Inferior parietal cortex (tissue), 1 donor: ENCODE measurements around the gene OXSR1.

Experiments
- DNase-seq: peaks from one replicate; pipeline ENCODE4 v3.0.0-alpha.2; 2016; ENCODE audit errors: extremely low spot score

The OXSR1 gene

DNA sequence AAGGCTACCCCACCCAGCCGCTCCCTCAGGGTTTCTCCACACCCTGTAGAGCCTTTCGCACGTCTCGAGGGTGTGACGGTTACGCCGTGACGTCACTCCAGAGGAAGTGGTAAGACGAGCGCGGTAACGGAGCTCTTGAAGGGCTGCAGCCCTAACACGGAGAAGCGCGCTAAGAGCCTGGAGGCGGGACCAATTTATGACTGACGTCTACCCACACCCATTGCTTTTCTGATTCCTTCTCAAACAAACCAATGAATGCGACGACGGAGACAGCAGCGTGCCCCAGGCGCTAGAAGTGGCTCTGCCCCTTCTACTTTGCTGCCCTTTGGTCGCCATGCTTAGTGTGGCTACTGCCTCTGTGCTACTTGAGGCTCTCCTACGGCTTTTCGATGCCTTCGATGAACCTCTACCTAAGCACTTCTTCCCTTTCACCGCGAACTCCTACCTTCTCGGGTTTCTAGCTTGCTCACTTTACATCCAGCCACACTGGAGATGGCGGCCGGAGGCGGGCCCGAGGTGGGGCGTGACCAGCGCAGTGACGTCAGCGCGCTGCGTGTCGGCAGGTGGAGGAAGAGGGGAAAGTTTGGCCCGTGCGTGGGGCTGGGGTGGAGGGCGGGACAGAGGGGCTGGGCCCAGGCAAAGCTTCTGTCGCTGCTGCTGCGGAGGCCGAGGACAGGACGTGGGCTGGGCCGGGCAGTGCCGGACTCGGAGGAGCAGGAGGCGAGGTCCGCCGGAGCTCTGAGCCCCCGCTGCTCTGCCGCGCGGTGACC, at the start of gene OXSR1:
Gene OXSR1, plus strand, starts transcription at position 586 of the 770 bp plus-strand sequence. CDS start 340 bp downstream, outside the sequence.
- peak; percentile 99 for DNase-seq

DNA sequence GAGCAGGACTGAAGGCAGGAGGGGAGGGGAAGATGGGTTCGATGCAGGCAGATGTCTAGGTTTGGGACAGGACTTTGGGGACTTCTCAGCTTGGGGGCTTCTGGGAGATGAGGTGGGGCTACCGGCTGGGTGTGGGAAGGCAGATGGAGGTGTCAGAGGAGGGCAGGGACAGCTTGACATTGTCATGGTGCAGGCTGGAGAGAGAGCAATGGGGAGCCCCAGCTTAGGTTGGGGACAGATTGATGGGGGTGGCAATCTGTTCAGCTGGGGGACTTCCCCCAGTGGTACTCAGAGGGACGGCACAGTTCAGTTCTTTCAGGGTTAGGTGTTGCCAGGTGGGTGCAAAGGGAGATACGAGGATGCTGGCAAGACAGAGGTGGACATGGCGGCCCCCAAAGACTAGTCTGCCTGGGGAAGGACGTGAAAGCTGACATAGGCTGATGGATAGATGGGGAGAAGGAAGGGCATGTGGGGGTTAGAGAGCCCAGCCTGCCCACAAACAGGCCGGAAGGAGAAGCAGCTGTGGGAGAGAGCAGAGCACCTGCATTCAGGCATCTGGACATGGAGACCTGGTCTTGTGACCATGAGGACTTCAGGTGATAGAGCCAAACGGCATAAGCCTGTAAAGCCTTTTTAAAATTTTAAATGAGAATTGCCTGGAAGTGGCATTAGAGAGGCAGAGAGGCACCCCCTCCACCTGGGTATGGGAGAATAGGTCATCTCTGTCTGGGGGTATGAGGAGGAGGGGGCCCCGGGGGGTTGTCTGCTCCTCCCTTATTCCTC, 49.5 kb upstream of the OXSR1 start:
- DNase-seq = no peak

DNA sequence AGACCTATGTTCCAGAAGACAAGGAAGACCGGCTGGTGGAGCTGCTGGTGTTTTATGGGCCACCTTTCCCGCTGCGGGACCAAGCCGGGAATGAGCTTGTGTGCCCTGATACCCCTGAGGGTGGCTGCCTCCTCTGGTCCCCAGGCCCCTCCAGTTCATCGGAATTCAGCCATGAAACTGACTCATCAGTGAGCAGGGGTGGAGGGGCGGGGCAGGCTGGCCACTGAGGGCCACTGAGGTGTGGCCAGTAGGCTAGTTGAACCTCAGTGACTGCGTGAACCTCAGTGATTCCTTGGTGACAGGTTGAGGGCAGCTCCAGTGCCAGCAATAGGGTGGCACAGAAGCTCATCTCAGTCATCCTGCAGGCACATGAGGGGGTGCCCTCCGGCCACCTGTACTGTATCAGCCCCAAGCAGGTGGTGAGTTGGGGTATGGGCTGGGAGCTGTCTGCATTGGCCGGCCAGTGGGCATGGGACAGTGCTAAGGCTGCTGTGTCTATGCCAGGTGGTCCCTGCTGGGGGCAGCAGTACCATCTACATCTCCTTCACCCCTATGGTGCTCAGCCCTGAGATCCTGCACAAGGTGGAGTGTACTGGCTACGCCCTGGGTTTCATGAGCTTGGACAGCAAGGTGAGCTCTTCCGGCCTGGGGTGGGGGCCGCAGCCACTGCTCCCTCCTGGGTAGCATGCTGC, 48.7 kb upstream of the OXSR1 start:
- no peak for DNase-seq

DNA sequence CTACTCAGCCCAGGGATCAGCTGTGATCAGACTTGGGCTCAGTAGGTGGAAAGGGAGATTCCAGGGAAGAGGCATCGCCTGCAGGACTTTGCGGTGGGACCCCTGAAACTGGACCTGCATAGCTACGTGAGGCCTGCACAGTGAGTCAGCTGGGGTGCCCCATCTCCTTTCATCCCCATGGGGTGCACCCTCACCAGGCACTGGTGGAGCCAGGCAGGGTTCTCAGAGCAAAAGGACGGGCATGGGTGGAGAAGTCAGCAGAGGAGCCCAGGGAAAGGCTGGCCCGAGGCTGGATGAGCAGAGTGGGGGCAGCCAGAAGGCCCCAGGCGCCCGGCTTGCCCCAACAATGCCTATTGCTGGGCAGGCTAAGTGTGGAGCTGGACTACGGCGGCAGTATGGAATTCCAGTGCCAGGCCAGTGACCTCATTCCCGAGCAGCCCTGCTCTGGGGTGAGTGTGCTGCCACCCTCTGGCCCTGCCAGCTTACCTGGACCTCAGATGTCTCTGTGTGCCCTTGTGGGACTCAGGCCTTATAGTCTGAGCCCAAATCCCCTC, 48.1 kb upstream of the OXSR1 start:
- DNase-seq = no peak

DNA sequence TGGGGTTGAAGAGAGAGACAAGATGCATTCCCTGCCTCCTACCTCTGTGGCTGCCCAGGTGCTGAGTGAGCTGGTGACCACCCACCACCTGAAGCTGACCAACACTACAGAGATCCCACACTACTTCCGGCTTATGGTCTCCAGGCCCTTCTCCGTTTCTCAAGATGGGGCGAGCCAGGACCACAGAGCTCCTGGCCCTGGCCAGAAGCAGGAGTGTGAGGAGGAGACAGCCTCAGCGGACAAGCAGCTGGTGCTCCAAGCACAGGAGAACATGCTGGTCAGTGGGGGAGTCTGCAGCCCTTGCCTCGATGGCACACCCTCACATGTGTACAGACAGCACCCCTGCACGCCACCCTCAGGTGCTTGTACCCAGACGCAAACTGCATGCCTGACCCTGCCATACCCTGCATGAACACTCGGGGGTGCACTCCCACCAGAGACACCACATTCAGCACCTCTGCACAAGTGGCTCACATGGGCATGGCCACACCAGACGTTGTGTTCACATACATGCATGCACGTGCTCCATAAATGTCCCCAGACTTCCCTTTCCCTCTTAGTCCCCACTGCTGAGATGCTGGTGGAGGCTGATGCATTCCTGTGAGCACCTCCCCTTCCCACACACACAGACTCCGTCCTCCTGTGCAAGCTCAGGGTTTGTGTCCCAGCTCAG, 47.5 kb upstream of the OXSR1 start:
- peak; percentile 48 for DNase-seq

DNA sequence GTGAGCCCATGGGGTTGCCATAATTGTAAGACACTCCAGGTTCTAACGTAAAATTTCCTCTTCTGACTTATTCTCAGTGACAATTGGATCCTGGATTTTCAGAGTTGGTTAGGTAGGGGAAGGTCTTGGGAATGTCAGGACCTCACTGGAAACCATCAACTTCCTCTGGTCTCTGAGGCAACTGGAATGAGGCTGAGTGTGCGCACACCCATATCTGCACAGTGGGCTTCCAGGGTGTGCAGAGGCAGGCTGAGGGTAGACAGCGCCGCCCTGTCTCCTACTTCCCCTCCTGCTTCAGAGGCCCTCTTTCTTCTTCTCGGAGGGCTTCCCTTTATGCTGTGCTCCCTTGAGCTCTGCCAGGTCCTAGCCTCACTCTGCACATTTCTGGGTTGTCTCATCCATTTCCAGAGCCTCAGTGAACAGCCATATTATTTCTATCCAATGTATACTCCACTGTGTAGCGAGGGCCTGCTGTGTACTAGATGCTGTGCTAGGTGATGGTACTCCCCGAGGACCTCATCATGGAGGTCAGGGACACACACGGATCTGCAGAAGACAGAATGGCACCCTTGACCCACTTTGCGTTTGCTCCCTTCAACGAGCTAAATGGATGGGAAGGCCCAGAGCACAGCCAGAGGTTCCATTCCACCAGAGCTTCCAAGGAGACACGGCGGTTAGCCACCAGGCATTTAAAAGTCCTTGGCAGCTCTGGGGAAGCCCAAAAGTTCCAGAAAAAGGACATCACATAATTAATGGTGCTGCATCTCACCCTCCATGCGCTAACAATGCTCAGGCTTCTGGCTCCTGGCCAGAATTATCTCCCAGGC, 46.7 kb upstream of the OXSR1 start:
- no peak for DNase-seq

DNA sequence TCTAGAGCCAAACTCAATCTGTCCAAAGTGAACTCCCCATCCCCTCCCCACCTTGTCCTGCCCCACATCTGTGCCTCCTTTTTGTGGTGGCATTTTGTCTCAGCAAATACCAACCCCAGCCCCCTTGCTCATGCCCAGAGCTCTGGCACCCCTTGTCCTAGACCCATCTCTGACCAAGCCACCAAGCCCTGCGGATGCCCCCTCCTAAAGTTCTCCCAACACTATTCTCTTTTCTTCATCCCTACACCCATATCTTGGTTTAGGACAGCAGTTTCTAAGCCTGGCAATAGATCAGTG, 46.1 kb upstream of the OXSR1 start:
- no peak for DNase-seq

DNA sequence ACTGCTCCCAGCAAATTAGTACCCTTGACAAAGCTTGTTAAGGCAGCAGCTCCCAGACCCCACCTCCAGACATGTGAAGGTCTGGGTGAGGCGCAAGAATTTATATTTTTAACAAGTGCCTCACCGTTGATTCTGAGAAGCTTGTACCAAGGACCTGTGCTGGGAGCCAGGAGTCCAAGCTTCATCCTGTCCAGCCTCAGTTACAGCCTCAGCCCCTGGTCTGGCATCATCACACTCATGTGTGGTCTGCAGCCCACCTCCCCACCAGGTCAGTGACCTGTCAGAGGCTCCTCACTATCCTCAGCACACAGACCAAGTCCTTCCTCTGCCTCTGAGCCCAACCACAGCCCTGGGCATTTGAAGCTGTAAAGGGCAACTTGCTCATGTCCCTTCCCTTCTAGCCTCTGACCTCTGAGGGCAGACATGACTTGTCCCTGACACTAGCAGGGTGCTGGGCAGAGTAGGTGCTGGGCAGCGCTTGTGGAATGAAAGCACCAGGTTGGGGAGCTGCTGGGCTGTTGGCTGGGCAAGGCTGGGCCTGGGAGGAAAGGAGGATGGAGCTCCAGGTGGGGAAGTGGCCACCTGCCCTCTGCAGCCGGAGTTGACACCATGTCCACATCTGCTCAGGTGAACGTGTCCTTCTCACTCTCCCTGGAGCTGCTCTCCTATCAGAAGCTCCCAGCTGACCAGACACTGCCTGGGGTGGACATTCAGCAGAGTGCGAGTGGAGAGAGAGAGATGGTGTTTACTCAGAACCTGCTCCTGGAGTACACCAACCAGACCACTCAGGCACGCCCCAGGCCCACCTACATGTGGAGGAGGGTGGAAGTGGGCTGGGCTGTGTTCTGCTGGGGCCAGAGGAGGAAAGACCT, 45.3 kb upstream of the OXSR1 start:
- no peak for DNase-seq

DNA sequence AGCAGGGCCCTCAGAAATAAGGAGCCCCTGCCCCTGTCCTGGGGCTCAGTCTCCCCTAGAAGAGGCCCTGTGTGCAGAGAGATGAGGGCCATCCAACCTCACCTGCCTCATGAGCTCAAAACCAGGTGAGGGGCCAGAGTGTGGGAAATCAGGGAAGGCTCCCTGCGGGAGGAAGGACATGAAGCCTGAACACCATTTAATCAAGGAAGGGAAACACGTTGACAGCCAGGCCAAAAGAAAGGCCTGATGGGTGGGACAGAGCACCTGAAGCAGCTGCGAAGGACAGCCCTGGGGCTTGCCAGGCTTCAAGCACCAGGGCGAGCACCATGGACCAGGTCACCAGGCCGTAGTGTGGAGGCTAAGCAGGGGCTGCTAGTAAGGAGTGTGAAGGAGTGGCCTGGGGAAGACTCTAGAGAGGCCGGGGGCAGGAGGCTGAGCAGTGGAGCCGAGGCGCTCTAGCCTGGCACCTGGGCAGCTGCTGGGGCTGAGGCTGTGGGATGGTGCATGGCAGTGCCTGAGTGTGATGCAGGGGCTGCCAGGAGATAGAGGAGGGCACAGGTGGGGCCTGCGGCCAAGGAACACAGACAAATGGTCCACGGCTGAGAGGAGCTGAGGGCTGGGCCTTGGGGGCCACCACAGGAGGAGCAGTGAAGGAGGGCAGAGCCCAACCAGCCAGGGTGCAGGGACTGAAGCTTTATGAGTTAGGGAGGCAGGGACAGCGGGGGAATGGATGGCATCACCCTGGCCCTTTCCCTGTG, 44.5 kb upstream of the OXSR1 start:
- DNase-seq = no peak

DNA sequence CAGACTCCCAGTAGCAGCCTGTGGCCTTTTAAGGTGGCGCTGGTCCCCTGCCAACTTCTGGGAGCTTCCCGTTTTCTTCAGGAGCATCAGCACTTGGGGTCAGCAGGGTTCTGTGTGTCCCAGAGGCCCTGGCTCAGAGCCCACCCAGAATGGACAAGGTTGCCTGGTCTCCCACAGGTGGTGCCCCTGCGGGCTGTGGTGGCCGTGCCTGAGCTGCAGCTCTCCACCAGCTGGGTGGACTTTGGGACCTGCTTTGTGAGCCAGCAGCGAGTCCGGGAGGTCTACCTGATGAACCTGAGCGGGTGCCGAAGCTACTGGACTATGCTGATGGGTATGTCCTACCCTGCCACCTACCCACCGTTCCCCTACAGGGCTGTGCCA, 43.9 kb upstream of the OXSR1 start:
- no peak for DNase-seq

DNA sequence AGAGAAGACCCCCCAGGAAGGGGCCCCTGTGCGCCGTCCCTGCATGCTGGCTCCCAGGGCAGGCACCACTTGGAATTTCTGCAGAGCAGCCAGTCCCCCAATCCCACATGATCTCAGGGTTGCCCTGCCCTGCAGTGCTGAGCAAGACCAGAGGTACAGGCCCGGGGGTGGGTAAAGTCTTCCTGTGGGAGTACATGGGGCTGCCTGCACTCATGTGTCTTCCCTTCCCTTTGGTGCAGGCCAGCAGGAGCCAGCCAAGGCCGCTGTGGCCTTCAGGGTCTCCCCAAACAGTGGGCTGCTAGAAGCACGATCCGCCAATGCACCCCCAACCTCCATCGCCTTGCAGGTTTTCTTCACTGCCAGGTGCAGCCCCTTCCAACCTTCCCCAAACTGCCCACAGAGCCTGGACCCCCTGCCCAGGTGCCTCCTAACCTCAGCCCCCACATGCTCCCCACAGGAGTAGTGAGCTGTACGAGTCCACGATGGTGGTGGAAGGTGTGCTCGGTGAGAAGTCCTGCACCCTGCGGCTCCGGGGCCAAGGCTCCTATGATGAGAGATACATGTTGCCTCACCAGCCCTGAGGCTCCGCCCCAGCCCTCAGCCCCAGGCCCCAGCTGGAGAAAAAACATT, 43.4 kb upstream of the OXSR1 start:
- no peak for DNase-seq

DNA sequence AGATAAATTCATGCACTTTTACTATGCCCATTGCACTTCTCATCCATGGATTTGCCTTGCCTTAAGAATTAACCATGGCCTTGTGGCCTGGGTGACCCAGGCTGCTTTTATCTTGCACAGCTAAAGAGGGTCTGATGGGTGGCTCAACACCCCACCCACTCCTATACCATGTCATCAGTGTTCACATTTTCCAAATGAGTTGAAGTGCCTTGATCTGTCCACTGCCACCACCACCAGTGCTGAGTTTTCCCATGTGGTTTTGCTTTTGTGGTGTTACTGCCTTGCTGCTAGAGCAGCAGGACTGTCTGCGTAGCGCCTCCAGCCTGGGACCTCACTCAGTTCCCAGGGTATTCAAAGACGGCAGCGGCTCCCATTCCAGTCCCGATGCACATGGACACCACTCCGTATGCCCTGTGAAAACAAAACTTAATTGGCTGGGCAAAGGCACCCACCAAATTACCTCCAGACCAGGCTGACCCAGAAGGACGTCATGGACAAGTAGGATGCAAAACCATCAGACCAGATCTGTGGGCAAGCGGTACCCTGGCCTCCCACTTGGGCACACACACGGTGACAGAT, 42.5 kb upstream of the OXSR1 start:
- DNase-seq = no peak

DNA sequence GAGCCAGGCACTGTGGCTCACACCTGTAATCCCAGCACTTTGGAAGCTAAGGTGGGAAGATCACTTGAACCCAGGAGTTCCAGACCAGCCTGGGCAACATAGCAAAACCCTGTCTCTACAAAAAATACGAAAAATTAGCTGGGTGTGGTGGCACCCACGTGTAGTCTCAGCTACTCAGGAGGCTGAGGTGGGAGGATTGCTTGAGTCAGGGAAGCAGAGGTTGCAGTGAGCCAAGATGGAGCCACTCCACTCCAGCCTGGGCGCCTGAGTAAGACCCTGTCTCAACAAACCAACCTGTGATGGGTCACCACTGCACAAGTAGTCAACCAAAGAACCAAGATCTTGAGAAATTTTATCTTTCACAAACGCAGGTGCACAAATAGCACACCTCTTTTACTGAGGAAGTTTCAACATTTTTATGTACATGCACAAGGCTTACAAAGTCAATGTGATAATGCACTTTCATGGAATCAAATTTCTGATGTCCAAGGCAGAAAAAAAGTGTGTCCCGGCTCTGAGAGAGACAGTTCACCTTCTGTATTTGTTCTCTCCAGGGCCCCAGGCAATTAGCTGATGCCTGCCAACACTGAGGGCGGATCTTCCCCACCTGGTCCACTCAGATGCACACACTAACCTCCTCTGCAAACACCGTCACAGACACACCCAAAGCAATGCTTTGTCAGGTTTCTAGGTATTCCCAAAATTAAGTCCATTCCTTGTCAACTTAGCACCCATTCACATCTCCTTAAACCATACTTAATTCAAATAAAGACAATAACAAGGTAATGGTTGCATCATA, 40.8 kb upstream of the OXSR1 start:
- no peak for DNase-seq

DNA sequence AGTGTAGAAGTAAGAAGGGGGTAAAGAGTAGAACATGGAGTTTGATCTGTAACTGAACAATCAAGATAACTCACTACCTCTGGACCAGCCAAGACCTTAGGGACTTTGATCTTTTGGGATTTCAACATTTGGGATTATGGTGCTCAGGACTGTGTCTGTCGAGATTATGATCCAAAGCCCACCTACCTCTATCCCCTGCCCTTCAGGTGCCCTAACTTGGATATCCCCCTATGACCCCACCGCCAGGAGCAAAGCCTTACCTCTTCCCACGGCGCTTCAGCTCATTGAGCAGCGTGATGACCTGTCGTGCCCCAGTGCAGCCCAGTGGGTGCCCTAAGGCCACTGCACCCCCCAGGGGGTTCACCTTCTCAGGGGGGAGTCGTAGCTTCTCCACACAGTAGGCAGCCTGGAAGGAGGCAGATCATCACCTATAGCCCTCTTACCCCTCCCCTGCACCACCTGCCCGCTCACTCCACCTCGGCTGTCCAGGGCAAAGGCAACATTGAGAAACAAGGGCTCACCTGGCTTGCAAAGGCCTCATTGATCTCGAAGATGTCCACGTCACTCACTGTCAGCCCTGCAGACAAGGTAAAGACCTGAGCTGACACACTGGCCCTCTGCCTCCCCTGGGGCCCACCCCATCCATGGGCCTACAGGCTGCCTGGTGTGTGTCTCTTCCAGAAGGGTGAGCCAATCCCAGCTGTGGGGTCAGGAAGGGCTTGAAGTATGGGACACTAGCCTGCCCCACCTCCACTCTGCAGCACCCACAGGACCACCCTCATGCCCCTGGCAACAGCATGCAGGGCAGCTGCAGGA, 39.8 kb upstream of the OXSR1 start:
- DNase-seq = no peak

DNA sequence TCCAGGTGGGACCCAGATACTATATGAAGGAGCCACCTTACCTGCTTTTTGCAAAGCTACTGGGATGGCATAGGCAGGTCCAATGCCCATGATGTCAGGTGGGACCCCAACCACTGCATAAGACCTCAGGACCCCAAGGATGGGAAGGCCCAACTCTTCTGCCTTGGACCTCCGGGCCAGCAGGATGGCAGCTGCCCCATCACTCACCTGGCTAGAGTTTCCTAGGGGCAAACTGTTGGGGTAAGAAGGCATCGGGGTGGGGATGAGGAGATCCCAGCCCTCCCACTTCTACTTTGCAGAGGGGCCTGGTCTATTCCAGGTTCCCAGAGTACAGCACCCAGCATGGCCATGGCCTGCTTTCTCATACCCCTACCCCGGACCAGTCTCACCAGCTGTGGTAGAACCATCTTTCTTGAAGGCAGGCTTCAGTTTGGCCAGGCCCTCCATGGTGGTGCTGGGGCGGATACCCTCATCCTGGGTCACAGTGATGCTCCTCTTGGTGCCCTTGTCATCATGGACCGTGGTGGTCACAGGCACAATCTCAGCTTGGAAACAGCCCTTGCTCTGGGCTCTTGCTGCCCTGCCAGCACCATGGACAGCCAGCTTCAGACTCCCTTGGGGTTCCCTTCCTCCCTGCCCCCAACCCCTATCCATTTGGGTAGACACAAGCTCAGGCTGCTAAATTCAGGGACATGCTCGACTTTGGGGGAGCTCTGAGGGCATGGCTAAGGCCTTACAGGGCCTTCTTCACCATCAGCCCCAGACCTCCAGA, 39.0 kb upstream of the OXSR1 start:
- DNase-seq = no peak
